K562 (cell line): ENCODE results near the gene SLC12A4. TPM values are rescaled to one million over a fixed set of nuclear protein-coding genes. Genes with fewer than 3 reads are reported as not detected.

ENCODE experiments used
- polyA plus RNA-seq, 8 experiments: library from polyadenylated mRNA; depleted of rRNA in 4 of 8; stranded (reverse) in 5 of 8; unstranded in 3 of 8; fragments of >200 nt; fragmentation: Nextera tagmentation in 2 of 8; fragmentation: Illumina TruSeq in 1 of 8; extraction: Ambion mirVana in 2 of 8; extraction: Trizol in 1 of 8; gene quantifications; 2 replicates each; pipeline versions ENCODE4 v1.2.1 to v1.2.3, GENCODE V29; 2011 to 2014; ENCODE audit warnings: inconsistent platforms in 1 of 8, missing spikeins in 1 of 8
- small RNA-seq: library from RNA; depleted of rRNA; stranded (forward); fragments of <200 nt; gene quantifications from one replicate; pipeline ENCODE3, GENCODE V24; 2014
- total RNA-seq, 7 experiments: library from RNA; depleted of rRNA in 6 of 7; stranded (reverse); fragments of >200 nt in 6 of 7; fragmentation: Illumina TruSeq in 2 of 7; extraction: Trizol in 2 of 7; gene quantifications; 2 replicates each; pipeline versions ENCODE4 v1.2.1 to v1.2.3, GENCODE V29; 2011 to 2021; ENCODE audit warnings: low replicate concordance in 1 of 7

Gene SLC12A4
- total and polyA plus RNA-seq, 9 of the 15 experiments (the other 6 are each of a cell fraction or from before 2014, with no cell fraction given) = 0.75 to 43.5 (median 15.0) TPM

Small RNA genes lying within 50 kb of the gene (small RNA-seq; reads per million reads assigned to genes)
- not detected for gene RNU6-359P

Other genes starting within 250 kb of the SLC12A4 start
Only the 7 nearest of the 18 such genes appear.
- gene CTRL, start 36.8 kb downstream of the SLC12A4 start, total RNA-seq (2014; rRNA removed) = 4.0 and 5.6 TPM in 2 replicates
- gene CTRL, start 36.8 kb downstream of the SLC12A4 start, total RNA-seq (2014; rRNA removed; fragmentation: Illumina TruSeq; extraction: Trizol) = 2.0 and 2.4 TPM in 2 replicates
- 2.4 and 3.4 TPM in 2 replicates for gene CTRL, start 36.8 kb downstream of the SLC12A4 start, total RNA-seq (2015; rRNA removed; fragmentation: Illumina TruSeq; extraction: Trizol)
- gene CTRL, start 36.8 kb downstream of the SLC12A4 start, total RNA-seq (2021) = 3.8 and 4.1 TPM in 2 replicates
- 1.4 TPM in 2 replicates for gene CTRL, start 36.8 kb downstream of the SLC12A4 start, polyA plus RNA-seq (2011; rRNA removed)
- gene CTRL, start 36.8 kb downstream of the SLC12A4 start, polyA plus RNA-seq (2014; fragmentation: Illumina TruSeq; extraction: Trizol) = 3.3 TPM in 2 replicates
- 1 to 10 TPM; 1.7 to 2.5 TPM for gene CTRL, start 36.8 kb downstream of the SLC12A4 start, polyA plus RNA-seq (2014; fragmentation: Nextera tagmentation; extraction: Ambion mirVana)
- 5.2 and 5.5 TPM in 2 replicates for gene CTRL, start 36.8 kb downstream of the SLC12A4 start, polyA plus RNA-seq (2014; rRNA removed)
- gene PSMB10, start 31.8 kb downstream of the SLC12A4 start, total RNA-seq (2014; rRNA removed) = 101 and 105 TPM in 2 replicates
- gene PSMB10, start 31.8 kb downstream of the SLC12A4 start, total RNA-seq (2014; rRNA removed; fragmentation: Illumina TruSeq; extraction: Trizol) = 17.9 and 24.9 TPM in 2 replicates
- 53.1 and 53.4 TPM in 2 replicates for gene PSMB10, start 31.8 kb downstream of the SLC12A4 start, total RNA-seq (2015; rRNA removed; fragmentation: Illumina TruSeq; extraction: Trizol)
- gene PSMB10, start 31.8 kb downstream of the SLC12A4 start, total RNA-seq (2021) = 73.0 and 73.1 TPM in 2 replicates
- gene PSMB10, start 31.8 kb downstream of the SLC12A4 start, polyA plus RNA-seq (2011; rRNA removed) = 17.3 and 21.0 TPM in 2 replicates
- gene PSMB10, start 31.8 kb downstream of the SLC12A4 start, polyA plus RNA-seq (2014; fragmentation: Illumina TruSeq; extraction: Trizol) = 11.7 and 44.6 TPM in 2 replicates
- 10 to 100 TPM; 33.5 to 51.0 TPM for gene PSMB10, start 31.8 kb downstream of the SLC12A4 start, polyA plus RNA-seq (2014; fragmentation: Nextera tagmentation; extraction: Ambion mirVana)
- 94.1 and 118 TPM in 2 replicates for gene PSMB10, start 31.8 kb downstream of the SLC12A4 start, polyA plus RNA-seq (2014; rRNA removed)
- gene LCAT, start 24.5 kb downstream of the SLC12A4 start, total RNA-seq (2014; rRNA removed) = 6.8 and 9.0 TPM in 2 replicates
- 3.0 and 3.2 TPM in 2 replicates for gene LCAT, start 24.5 kb downstream of the SLC12A4 start, total RNA-seq (2014; rRNA removed; fragmentation: Illumina TruSeq; extraction: Trizol)
- gene LCAT, start 24.5 kb downstream of the SLC12A4 start, total RNA-seq (2015; rRNA removed; fragmentation: Illumina TruSeq; extraction: Trizol) = 4.1 and 4.5 TPM in 2 replicates
- 14.2 and 21.0 TPM in 2 replicates for gene LCAT, start 24.5 kb downstream of the SLC12A4 start, total RNA-seq (2021)
- 6.7 and 14.9 TPM in 2 replicates for gene LCAT, start 24.5 kb downstream of the SLC12A4 start, polyA plus RNA-seq (2011; rRNA removed)
- gene LCAT, start 24.5 kb downstream of the SLC12A4 start, polyA plus RNA-seq (2014; fragmentation: Illumina TruSeq; extraction: Trizol) = 5.0 and 5.6 TPM in 2 replicates
- gene LCAT, start 24.5 kb downstream of the SLC12A4 start, polyA plus RNA-seq (2014; fragmentation: Nextera tagmentation; extraction: Ambion mirVana) = under 1 TPM; 0.46 to 0.94 TPM
- 7.6 and 14.9 TPM in 2 replicates for gene LCAT, start 24.5 kb downstream of the SLC12A4 start, polyA plus RNA-seq (2014; rRNA removed)
- gene DPEP3, start 11.9 kb upstream of the SLC12A4 start, total RNA-seq (2014; rRNA removed) = not detected in 2 replicates
- not detected in 2 replicates for gene DPEP3, start 11.9 kb upstream of the SLC12A4 start, total RNA-seq (2014; rRNA removed; fragmentation: Illumina TruSeq; extraction: Trizol)
- gene DPEP3, start 11.9 kb upstream of the SLC12A4 start, total RNA-seq (2015; rRNA removed; fragmentation: Illumina TruSeq; extraction: Trizol) = not detected in 2 replicates
- not detected in 2 replicates for gene DPEP3, start 11.9 kb upstream of the SLC12A4 start, total RNA-seq (2021)
- not detected in 2 replicates for gene DPEP3, start 11.9 kb upstream of the SLC12A4 start, polyA plus RNA-seq (2011; rRNA removed)
- gene DPEP3, start 11.9 kb upstream of the SLC12A4 start, polyA plus RNA-seq (2014; fragmentation: Illumina TruSeq; extraction: Trizol) = not detected in 2 replicates
- gene DPEP3, start 11.9 kb upstream of the SLC12A4 start, polyA plus RNA-seq (2014; fragmentation: Nextera tagmentation; extraction: Ambion mirVana) = not detected
- not detected in 2 replicates for gene DPEP3, start 11.9 kb upstream of the SLC12A4 start, polyA plus RNA-seq (2014; rRNA removed)
- 0.14 and 1.3 TPM in 2 replicates for gene DPEP2, start 30.8 kb upstream of the SLC12A4 start, total RNA-seq (2014; rRNA removed)
- gene DPEP2, start 30.8 kb upstream of the SLC12A4 start, total RNA-seq (2014; rRNA removed; fragmentation: Illumina TruSeq; extraction: Trizol) = 0.18 and 0.35 TPM in 2 replicates
- gene DPEP2, start 30.8 kb upstream of the SLC12A4 start, total RNA-seq (2015; rRNA removed; fragmentation: Illumina TruSeq; extraction: Trizol) = 0.49 and 0.76 TPM in 2 replicates
- 0.85 and 1.2 TPM in 2 replicates for gene DPEP2, start 30.8 kb upstream of the SLC12A4 start, total RNA-seq (2021)
- gene DPEP2, start 30.8 kb upstream of the SLC12A4 start, polyA plus RNA-seq (2011; rRNA removed) = 0.81 and 1.6 TPM in 2 replicates
- gene DPEP2, start 30.8 kb upstream of the SLC12A4 start, polyA plus RNA-seq (2014; fragmentation: Illumina TruSeq; extraction: Trizol) = 0.70 and 1.00 TPM in 2 replicates
- under 1 TPM; 0.24 to 0.38 TPM for gene DPEP2, start 30.8 kb upstream of the SLC12A4 start, polyA plus RNA-seq (2014; fragmentation: Nextera tagmentation; extraction: Ambion mirVana)
- 0.36 and 0.81 TPM in 2 replicates for gene DPEP2, start 30.8 kb upstream of the SLC12A4 start, polyA plus RNA-seq (2014; rRNA removed)
- gene DPEP2NB, start 47.3 kb upstream of the SLC12A4 start, total RNA-seq (2014; rRNA removed) = not detected in 2 replicates
- gene DPEP2NB, start 47.3 kb upstream of the SLC12A4 start, total RNA-seq (2014; rRNA removed; fragmentation: Illumina TruSeq; extraction: Trizol) = not detected in 2 replicates
- not detected in 2 replicates for gene DPEP2NB, start 47.3 kb upstream of the SLC12A4 start, total RNA-seq (2015; rRNA removed; fragmentation: Illumina TruSeq; extraction: Trizol)
- not detected in 2 replicates for gene DPEP2NB, start 47.3 kb upstream of the SLC12A4 start, total RNA-seq (2021)
- not detected in 2 replicates for gene DPEP2NB, start 47.3 kb upstream of the SLC12A4 start, polyA plus RNA-seq (2011; rRNA removed)
- not detected in 2 replicates for gene DPEP2NB, start 47.3 kb upstream of the SLC12A4 start, polyA plus RNA-seq (2014; fragmentation: Illumina TruSeq; extraction: Trizol)
- gene DPEP2NB, start 47.3 kb upstream of the SLC12A4 start, polyA plus RNA-seq (2014; fragmentation: Nextera tagmentation; extraction: Ambion mirVana) = not detected
- not detected in 2 replicates for gene DPEP2NB, start 47.3 kb upstream of the SLC12A4 start, polyA plus RNA-seq (2014; rRNA removed)
- 21.1 and 27.1 TPM in 2 replicates for gene DDX28, start 54.6 kb upstream of the SLC12A4 start, total RNA-seq (2014; rRNA removed)
- gene DDX28, start 54.6 kb upstream of the SLC12A4 start, total RNA-seq (2014; rRNA removed; fragmentation: Illumina TruSeq; extraction: Trizol) = 13.0 and 13.1 TPM in 2 replicates
- gene DDX28, start 54.6 kb upstream of the SLC12A4 start, total RNA-seq (2015; rRNA removed; fragmentation: Illumina TruSeq; extraction: Trizol) = 15.9 and 16.3 TPM in 2 replicates
- 22.5 and 24.5 TPM in 2 replicates for gene DDX28, start 54.6 kb upstream of the SLC12A4 start, total RNA-seq (2021)
- 17.6 and 21.9 TPM in 2 replicates for gene DDX28, start 54.6 kb upstream of the SLC12A4 start, polyA plus RNA-seq (2011; rRNA removed)
- 13.7 and 15.5 TPM in 2 replicates for gene DDX28, start 54.6 kb upstream of the SLC12A4 start, polyA plus RNA-seq (2014; fragmentation: Illumina TruSeq; extraction: Trizol)
- 1 to 10 TPM; 2.8 to 3.5 TPM for gene DDX28, start 54.6 kb upstream of the SLC12A4 start, polyA plus RNA-seq (2014; fragmentation: Nextera tagmentation; extraction: Ambion mirVana)
- 24.5 and 28.7 TPM in 2 replicates for gene DDX28, start 54.6 kb upstream of the SLC12A4 start, polyA plus RNA-seq (2014; rRNA removed)